Activated naive CD4-positive, alpha-beta T cell treated with anti-CD3 and anti-CD28 coated beads, Interleukin-2, amount 10 ng/mL, durations not matched to agents 7 days and 5 days (primary cell): Measurements from ENCODE around the gene DMWD.
A peak's percentile ranks its signal among the peaks of the same experiment; 100 is the strongest.

Experiments used
- CTCF ChIA-PET: fragments of 350-600 bp; sonication (Branson Sonifier 250); formaldehyde crosslinking; loops from one replicate; lab custom pipeline; 2021; ENCODE audit warnings: antibody characterized with exemption; lab: Charles Lee
- DNase-seq: peaks from one replicate; pipeline ENCODE4 v3.0.0-alpha.2; 2020
- H3K27ac Mint-ChIP-seq: one replicate; pipeline ENCODE4 v1.8.0; 2021; ENCODE audit warnings: mild to moderate bottlenecking, moderate library complexity, mixed read lengths
- H3K27me3 Mint-ChIP-seq: one replicate; pipeline ENCODE4 v1.8.0; 2021; ENCODE audit warnings: mild to moderate bottlenecking, mixed read lengths
- H3K36me3 Mint-ChIP-seq: one replicate; pipeline ENCODE4 v1.8.0; 2021; ENCODE audit warnings: mixed read lengths
- H3K4me1 Mint-ChIP-seq: one replicate; pipeline ENCODE4 v1.8.0; 2021; ENCODE audit warnings: mixed read lengths
- H3K4me3 Mint-ChIP-seq: one replicate; pipeline ENCODE4 v1.8.0; 2021; ENCODE audit warnings: mild to moderate bottlenecking, moderate library complexity, mixed read lengths
- H3K9me3 Mint-ChIP-seq: one replicate; pipeline ENCODE4 v1.8.0; 2021; ENCODE audit warnings: mixed read lengths

Gene DMWD

DNA sequence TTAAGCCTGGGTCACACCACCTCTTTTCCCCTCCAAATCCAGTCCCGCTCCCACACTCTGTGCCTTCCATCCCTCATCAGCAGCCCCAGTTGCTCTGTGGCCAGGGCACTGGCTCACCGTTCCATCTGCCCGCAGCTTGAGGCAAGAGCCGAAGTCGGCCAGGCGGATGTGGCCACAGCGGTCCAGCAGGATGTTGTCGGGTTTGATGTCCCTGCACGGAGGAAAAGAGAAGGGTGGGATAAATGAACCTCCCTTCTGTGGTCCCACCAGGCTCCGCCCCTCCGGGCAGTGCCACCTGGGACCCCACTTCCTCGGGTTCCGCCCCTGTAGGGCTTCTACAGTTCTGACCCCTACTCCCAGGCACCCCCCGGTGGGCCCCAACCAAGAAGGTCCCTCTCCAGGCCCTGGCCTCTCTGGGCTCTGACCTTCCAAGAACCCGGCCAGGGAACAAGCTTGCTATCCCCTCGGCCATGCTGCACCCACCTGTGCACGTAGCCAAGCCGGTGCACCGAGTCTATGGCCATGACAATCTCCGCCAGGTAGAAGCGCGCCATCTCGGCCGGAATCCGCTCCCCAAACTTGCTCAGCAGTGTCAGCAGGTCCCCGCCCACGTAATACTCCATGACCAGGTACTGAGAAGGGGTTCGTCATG lies 14.5 kb downstream of the DMWD start:
- Mint-ChIP-seq H3K27ac (no peak overlapping the region), H3K27me3 (peaks cover 79% of the 10 kb centered on the region), H3K4me3 (no peak overlapping the region), H3K9me3 (no peaks in the 10 kb centered on the region), H3K4me1 (peaks cover 20% of the 10 kb centered on the region), H3K36me3 (peaks cover 3% of the 10 kb centered on the region)
- no peak for DNase-seq
- CTCF ChIA-PET = interaction anchor here (0.6 kb wide), 1 partner anchor 9 kb away, joined by 3 read pairs; the partner anchor contains the start of gene SIX5

DNA sequence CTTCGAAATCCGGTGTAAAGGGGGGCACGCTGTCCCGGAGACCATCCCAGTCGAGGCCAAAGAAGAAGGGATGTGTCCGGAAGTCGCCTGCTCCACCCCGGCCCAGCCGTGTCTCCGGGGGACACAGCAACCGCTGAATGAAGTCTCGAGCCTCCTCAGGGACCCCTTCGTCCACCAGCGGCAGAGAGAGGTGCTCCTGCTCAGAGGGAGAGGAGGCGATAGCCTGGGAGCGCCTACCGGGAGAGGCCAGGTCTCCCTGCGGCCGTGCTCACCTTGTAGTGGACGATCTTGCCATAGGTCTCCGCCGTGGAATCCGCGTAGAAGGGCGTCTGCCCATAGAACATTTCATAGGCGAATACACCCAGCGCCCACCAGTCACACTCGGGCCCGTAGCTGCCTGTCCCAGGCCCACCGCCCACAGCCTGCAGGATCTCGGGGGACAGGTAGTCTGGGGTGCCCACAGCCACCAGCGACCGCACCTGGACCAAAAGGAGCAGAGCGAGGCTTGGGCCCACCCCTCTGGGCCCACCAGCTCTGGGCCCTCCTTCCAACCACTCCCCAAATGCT lies 15.2 kb downstream of the DMWD start:
- Mint-ChIP-seq H3K9me3 (no peaks in the 10 kb centered on the region), H3K27me3 (peaks cover 79% of the 10 kb centered on the region), H3K27ac (no peak overlapping the region), H3K4me1 (peaks cover 20% of the 10 kb centered on the region), H3K36me3 (peaks cover 3% of the 10 kb centered on the region), H3K4me3 (no peak overlapping the region)
- CTCF ChIA-PET = interaction anchor here (0.6 kb wide), 1 partner anchor 8 kb away, joined by 3 read pairs; the partner anchor contains the start of gene SIX5
- no peak for DNase-seq

DNA sequence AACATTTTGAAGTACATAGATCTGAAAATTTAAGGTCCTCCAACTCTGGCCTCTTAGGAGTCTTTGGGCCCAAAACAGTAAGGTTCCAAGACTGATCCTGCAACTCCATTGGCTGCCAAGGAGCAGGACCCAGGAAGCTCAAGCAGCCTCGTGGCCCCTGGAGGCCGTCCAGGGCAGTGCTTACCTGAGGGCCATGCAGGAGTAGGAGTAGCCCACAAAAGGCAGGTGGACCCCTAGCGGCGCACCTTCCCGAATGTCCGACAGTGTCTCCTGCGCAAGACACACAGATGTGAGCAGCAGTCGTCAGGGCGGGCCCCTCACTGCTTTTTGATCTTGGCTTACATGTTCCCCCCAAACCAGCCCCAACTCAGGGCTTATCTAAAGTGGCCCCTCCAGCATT lies 17.9 kb downstream of the DMWD start:
- Mint-ChIP-seq H3K9me3 (no peaks in the 10 kb centered on the region), H3K36me3 (peaks cover 3% of the 10 kb centered on the region)
- CTCF ChIA-PET = no interaction called here

DNA sequence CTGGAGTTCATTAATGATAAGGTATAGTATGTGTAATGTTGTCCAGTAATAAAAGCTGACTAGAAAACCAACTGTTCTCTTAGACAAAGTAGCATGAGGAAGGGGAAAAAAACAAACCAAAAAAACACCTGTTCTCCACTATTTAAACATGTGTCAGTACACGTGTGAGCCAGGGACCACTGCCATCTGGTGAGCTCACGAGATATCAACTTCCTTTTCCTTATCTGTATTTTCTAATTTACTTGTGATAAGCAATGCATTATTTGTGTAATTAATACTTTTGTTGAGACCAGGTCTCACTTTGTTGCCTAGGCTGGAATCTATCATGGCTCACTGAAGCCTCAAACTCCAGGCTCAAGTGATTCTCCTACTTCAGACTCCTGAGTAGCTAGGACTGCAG lies 19.3 kb downstream of the DMWD start:
- no peak overlapping the region for H3K4me3 Mint-ChIP-seq
- peaks cover 3% of the 10 kb centered on the region for H3K36me3 Mint-ChIP-seq
- no peaks in the 10 kb centered on the region for H3K9me3 Mint-ChIP-seq
- DNase-seq = no peak
- H3K27me3 Mint-ChIP-seq = peaks cover 72% of the 10 kb centered on the region
- H3K27ac Mint-ChIP-seq = peak overlapping the region; percentile 11
- CTCF ChIA-PET = interaction anchor here (1.2 to 2.3 kb wide), 2 partner anchors 21 to 26 kb away, joined by 4 to 11 read pairs; no protein-coding TSS in a partner anchor
- H3K4me1 Mint-ChIP-seq = peaks cover 19% of the 10 kb centered on the region

More for the DNA sequence above, 17.9 kb downstream of the DMWD start:
- H3K4me1 Mint-ChIP-seq = peaks cover 27% of the 10 kb centered on the region
- no peak overlapping the region for H3K4me3 Mint-ChIP-seq
- H3K27ac Mint-ChIP-seq = no peak overlapping the region
- no peak for DNase-seq
- H3K27me3 Mint-ChIP-seq = peaks cover 78% of the 10 kb centered on the region

DNA sequence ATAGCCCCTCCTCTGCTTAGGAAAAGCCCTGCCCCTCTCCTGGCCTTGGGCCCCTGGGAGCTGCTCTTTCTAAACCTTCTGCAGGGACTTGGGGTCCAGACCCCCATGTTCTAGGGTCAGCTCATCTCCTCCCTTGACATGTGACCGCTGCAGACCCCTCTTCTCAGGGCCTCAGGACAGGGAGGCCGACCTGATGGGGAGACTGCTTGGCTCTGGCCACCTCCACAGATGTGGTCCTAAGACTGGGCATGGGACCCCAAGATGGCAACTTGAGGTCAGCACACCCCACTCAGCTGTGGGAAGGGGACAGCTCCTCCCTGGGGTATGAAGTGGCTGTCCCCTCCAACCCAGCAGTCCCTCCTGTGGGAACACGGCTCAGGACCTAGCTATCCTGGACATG lies 19.7 kb downstream of the DMWD start:
- peaks cover 72% of the 10 kb centered on the region for H3K27me3 Mint-ChIP-seq
- no peak overlapping the region for H3K27ac Mint-ChIP-seq
- no peak overlapping the region for H3K4me3 Mint-ChIP-seq
- CTCF ChIA-PET = interaction anchor here (1.2 to 2.3 kb wide), 2 partner anchors 22 to 26 kb away, joined by 4 to 11 read pairs; no protein-coding TSS in a partner anchor
- H3K4me1 Mint-ChIP-seq = peaks cover 20% of the 10 kb centered on the region
- peaks cover 3% of the 10 kb centered on the region for H3K36me3 Mint-ChIP-seq
- DNase-seq = no peak
- H3K9me3 Mint-ChIP-seq = no peaks in the 10 kb centered on the region

DNA sequence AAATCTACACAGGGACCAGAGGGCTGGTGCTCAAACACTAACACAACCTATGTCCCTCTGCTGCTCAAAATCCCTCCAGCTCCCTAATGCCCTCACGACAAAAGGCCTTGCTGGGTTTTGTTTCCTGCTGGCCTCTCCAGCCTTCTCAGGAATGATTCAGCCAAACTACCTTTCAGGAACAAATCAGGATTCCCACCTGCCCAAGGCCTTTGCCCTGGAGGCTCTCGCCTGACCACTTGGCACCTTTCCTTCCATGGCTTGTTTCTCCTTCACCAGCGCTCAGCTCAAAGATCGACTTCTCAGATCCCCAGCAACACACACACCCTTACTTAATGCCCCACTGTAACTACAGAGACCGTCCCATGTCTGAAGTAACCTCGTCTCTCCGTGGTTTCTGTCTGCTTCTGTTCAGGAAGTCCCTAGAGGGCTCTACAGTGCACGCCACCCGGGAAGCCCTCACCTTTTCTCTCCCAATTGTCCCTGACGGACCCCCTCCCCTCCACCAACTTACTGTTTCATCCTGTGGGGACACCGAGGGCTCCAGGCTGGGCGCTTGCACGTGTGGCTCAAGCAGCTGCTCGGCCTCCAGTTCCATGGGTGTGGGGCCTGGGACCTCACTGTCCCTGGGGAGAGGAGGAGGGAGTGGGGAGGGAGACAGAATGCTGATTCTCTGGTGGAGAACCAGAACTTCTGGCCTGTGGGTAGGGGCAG lies 20.4 kb downstream of the DMWD start:
- no peak overlapping the region for H3K4me3 Mint-ChIP-seq
- CTCF ChIA-PET = interaction anchor here (2.3 kb wide), 1 partner anchor 27 kb away, joined by 11 read pairs; no protein-coding TSS in a partner anchor
- no peak for DNase-seq
- peaks cover 72% of the 10 kb centered on the region for H3K27me3 Mint-ChIP-seq
- no peak overlapping the region for H3K27ac Mint-ChIP-seq
- H3K9me3 Mint-ChIP-seq = no peaks in the 10 kb centered on the region
- H3K36me3 Mint-ChIP-seq = peaks cover 3% of the 10 kb centered on the region
- H3K4me1 Mint-ChIP-seq = peaks cover 22% of the 10 kb centered on the region

DNA sequence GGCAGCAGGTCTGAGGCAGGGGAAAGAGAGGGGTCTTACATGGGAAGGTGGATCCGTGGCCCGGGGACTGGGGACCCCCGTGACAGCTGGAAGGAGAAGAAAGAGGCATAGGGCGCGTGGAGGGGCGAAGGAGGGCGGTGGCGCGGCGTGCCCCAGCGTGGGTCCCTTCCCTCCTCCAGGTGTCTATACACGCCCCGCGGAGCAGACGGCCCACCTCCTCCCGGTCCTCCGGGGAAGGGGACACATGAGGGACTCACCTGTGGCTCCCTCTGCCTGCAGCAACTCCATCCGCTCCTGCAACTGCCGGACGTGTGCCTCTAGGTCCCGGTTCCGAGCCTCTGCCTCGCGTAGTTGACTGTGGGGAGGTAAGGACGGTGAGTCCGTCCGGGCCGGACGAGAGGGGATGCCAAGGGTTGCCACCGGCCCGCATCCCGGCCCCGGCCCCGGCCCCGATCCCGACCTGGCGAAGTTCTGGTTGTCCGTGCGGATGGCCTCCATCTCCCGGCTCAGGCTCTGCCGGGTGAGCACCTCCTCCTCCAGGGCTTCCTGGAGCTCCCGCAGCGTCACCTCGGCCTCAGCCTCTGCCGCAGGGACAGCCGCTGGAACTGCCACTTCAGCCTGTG lies 21.2 kb downstream of the DMWD start:
- CTCF ChIA-PET = interaction anchor here (3.3 to 4.8 kb wide), 2 partner anchors 8 to 27 kb away, joined by 27 to 92 read pairs; no protein-coding TSS in a partner anchor
- H3K9me3 Mint-ChIP-seq = no peaks in the 10 kb centered on the region
- no peaks in the 10 kb centered on the region for H3K36me3 Mint-ChIP-seq
- H3K27me3 Mint-ChIP-seq = peaks cover 72% of the 10 kb centered on the region
- H3K4me3 Mint-ChIP-seq = no peak overlapping the region
- DNase-seq = no peak
- peak overlapping the region; percentile 45 for H3K27ac Mint-ChIP-seq
- peaks cover 23% of the 10 kb centered on the region for H3K4me1 Mint-ChIP-seq

DNA sequence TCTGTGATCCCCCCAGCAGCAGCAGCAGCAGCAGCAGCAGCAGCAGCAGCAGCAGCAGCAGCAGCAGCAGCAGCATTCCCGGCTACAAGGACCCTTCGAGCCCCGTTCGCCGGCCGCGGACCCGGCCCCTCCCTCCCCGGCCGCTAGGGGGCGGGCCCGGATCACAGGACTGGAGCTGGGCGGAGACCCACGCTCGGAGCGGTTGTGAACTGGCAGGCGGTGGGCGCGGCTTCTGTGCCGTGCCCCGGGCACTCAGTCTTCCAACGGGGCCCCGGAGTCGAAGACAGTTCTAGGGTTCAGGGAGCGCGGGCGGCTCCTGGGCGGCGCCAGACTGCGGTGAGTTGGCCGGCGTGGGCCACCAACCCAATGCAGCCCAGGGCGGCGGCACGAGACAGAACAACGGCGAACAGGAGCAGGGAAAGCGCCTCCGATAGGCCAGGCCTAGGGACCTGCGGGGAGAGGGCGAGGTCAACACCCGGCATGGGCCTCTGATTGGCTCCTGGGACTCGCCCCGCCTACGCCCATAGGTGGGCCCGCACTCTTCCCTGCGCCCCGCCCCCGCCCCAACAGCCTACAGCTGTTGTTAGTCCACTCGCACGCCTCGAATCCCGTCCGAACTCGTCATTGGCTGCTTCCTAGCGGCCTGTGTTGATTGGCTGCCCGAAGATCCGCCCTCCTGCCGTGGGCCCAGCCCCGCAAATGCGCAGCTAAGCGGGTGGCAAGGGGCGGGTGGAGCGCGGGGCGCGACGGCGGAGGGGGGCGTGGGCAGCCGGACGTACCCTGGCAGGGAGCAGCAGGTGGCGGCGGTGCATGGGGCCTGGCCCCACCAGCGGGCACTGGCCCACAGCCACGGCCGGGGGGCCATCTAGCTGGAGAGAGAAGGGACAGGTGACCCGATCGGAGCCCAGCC lies 22.2 kb downstream of the DMWD start:
- peaks cover 23% of the 10 kb centered on the region for H3K4me1 Mint-ChIP-seq

DNA sequence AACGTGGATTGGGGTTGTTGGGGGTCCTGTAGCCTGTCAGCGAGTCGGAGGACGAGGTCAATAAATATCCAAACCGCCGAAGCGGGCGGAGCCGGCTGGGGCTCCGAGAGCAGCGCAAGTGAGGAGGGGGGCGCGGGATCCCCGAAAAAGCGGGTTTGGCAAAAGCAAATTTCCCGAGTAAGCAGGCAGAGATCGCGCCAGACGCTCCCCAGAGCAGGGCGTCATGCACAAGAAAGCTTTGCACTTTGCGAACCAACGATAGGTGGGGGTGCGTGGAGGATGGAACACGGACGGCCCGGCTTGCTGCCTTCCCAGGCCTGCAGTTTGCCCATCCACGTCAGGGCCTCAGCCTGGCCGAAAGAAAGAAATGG lies 22.8 kb downstream of the DMWD start:
- H3K27me3 Mint-ChIP-seq = peaks cover 84% of the 10 kb centered on the region
- peak overlapping the region; percentile 89 for H3K27ac Mint-ChIP-seq
- H3K4me3 Mint-ChIP-seq = peak overlapping the region; percentile 83
- peak; percentile 75 for DNase-seq
- no peaks in the 10 kb centered on the region for H3K9me3 Mint-ChIP-seq
- CTCF ChIA-PET = interaction anchor here (0.8 to 4.8 kb wide), 15 partner anchors 9 to 282 kb away, joined by 3 to 92 read pairs (median 5); partner anchors contain the start of genes FBXO46, IRF2BP1, MYPOP and QPCTL
- H3K4me1 Mint-ChIP-seq = peaks cover 23% of the 10 kb centered on the region
- H3K36me3 Mint-ChIP-seq = no peaks in the 10 kb centered on the region

More for the DNA sequence above, 22.2 kb downstream of the DMWD start:
- Mint-ChIP-seq H3K27me3 (peaks cover 81% of the 10 kb centered on the region), H3K27ac (peak overlapping the region; percentile 89), H3K4me3 (peak overlapping the region; percentile 83), H3K36me3 (no peaks in the 10 kb centered on the region), H3K9me3 (no peaks in the 10 kb centered on the region)
- CTCF ChIA-PET = interaction anchor here (0.9 to 4.8 kb wide), 6 partner anchors 9 to 246 kb away, joined by 3 to 92 read pairs (median 17); partner anchors contain the start of gene IRF2BP1
- peak; percentile 92 for DNase-seq

DNA sequence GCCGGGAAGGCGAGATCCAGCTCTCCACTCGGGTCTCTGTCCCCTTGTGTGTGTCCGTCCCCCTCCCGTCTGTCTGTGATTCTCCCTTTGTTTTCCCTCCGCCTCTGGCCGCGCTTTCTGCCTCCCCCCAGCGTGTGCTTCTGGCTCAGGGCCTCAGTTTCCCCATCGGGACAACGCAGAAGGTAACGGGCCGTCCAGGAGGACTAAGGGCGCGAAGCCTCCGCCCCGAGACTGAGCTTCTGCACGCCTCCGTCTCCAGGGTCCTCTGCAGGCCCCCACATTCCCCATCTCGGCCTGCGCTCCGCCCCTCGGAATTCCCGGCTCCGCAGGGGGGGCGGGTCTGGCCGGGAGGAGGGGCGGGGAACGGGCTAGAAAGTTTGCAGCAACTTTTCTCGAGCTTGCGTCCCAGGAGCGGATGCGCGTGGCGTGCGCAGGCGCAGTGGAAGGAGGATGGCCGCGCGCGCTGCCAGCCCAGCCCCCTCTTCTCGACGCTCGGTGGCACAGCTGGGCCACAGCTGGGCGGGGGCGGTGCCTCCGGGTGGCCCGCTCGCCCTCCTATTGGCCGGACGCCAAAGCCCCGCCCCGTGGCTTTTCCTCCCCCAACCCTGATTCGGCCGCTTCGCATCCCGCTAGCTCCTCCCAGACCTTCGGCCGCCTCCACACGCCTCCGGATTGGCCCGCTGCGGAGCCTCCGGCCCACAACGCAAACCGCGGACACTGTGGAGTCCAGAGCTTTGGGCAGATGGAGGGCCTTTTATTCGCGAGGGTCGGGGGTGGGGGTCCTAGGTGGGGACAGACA lies 23.5 kb downstream of the DMWD start, which contains the start of gene SIX5:
TSS of gene SIX5 (minus strand) at position 269 of the 799 bp plus-strand sequence. CDS start 408 bp downstream, outside the sequence.
- CTCF ChIA-PET = interaction anchor here (0.6 to 4.8 kb wide), 26 partner anchors 9 to 282 kb away, joined by 3 to 92 read pairs (median 4); partner anchors contain the start of genes CCDC61, DMPK, FBXO46 and FOXA3
- peaks cover 23% of the 10 kb centered on the region for H3K4me1 Mint-ChIP-seq
- peak; percentile 96 for DNase-seq
- no peaks in the 10 kb centered on the region for H3K36me3 Mint-ChIP-seq
- H3K9me3 Mint-ChIP-seq = no peaks in the 10 kb centered on the region
- peak within 1 kb of the TSS; percentile 83 for H3K4me3 Mint-ChIP-seq
- peak within 1 kb of the TSS; percentile 89 for H3K27ac Mint-ChIP-seq
- peaks cover 87% of the 10 kb centered on the region for H3K27me3 Mint-ChIP-seq

DNA sequence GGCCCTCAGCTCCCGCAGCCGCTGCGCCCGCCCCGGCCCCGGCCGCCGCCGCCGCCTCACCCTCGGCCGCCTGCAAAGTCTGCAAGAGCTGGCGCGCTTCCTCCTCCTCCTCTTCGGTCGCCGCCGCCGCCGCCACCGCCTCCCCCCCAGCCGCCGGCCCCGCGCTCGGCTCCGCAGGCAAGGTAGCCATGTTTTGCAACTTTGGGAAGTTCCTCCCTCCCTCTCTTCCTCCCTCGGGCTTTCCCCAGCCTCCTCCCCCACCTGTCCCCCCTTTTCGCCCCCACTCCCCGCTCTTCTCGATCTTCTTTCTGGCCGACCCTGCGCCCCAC lies 24.0 kb downstream of the DMWD start:
- CTCF ChIA-PET = interaction anchor here (0.8 to 4.8 kb wide), 16 partner anchors 10 to 283 kb away, joined by 3 to 92 read pairs (median 6); partner anchors contain the start of genes FBXO46, FOXA3, IRF2BP1 and MYPOP
- Mint-ChIP-seq H3K27me3 (peaks cover 88% of the 10 kb centered on the region), H3K36me3 (no peaks in the 10 kb centered on the region), H3K4me3 (peak overlapping the region; percentile 83), H3K27ac (no peak overlapping the region), H3K9me3 (no peaks in the 10 kb centered on the region), H3K4me1 (peaks cover 23% of the 10 kb centered on the region)
- DNase-seq = peak; percentile 59
